K562 (cell line): ENCODE results near the gene ADIPOR2. TPM values are rescaled to one million over a fixed set of nuclear protein-coding genes. Genes with fewer than 3 reads are reported as not detected.

Experiments used
- CXXC5 ChIP-seq: fragments of 250-450 bp; sonication (Bioruptor Pico); IDR thresholded peaks from 2 replicates; pipeline ENCODE4 v1.8.0; 2022; ENCODE audit warnings: inconsistent platforms, mild to moderate bottlenecking, moderate library complexity
- ETV5 ChIP-seq: sonication (generic); formaldehyde crosslinking; IDR thresholded peaks from 2 replicates; pipeline ENCODE4 v1.4.0; 2020; ENCODE audit warnings: low read depth, mild to moderate bottlenecking, missing genetic modification reagents
- KDM1A ChIP-seq, 2 experiments: fragments of 450-650 bp; IDR thresholded peaks; 2 replicates each; pipeline ENCODE4 v1.6.1; 2016; ENCODE audit warnings: mild to moderate bottlenecking in 2 of 2
- MAFG ChIP-seq: fragments of 450-650 bp; conservative IDR thresholded peaks from 2 replicates; pipeline ENCODE4 v1.6.1; 2016; ENCODE audit warnings: missing genetic modification characterization, missing compliant biosample characterization
- RBM14 ChIP-seq: fragments of 200-400 bp; formaldehyde crosslinking; IDR thresholded peaks from 2 replicates; pipeline ENCODE4 v1.6.1; 2018; ENCODE audit warnings: low read depth, mild to moderate bottlenecking, low read length, moderate library complexity, borderline replicate concordance; ENCODE audit not compliant: insufficient read depth
- RBM34 ChIP-seq: fragments of 200-400 bp; formaldehyde crosslinking; IDR thresholded peaks from 2 replicates; pipeline ENCODE4 v1.6.1; 2018; ENCODE audit warnings: low read length, borderline replicate concordance; ENCODE audit not compliant: insufficient read depth
- RCOR1 ChIP-seq, 2 experiments: IDR thresholded peaks; 2 replicates each; pipeline ENCODE4 v1.6.1; 2012; ENCODE audit warnings: low read depth in 2 of 2, low read length in 2 of 2, borderline replicate concordance in 1 of 2, improper control_type of control experiment in 1 of 2
- RNF2 ChIP-seq: sonication (generic); IDR thresholded peaks from 2 replicates; pipeline ENCODE4 v1.6.1; 2016
- SAFB2 ChIP-seq: fragments of 200-400 bp; formaldehyde crosslinking; IDR thresholded peaks from 2 replicates; pipeline ENCODE4 v1.6.1; 2018; ENCODE audit warnings: borderline replicate concordance, low read length, low read depth, moderate library complexity; ENCODE audit not compliant: severe bottlenecking
- SPI1 ChIP-seq: IDR thresholded peaks from 2 replicates; pipeline ENCODE4 v1.6.1; 2011; ENCODE audit warnings: low read depth, low read length, control low read depth, borderline replicate concordance
- U2AF2 ChIP-seq: fragments of 200-400 bp; formaldehyde crosslinking; optimal IDR thresholded peaks from 2 replicates; pipeline ENCODE3; 2017; ENCODE audit warnings: low read depth, mild to moderate bottlenecking, low read length
- WHSC1 ChIP-seq: IDR thresholded peaks from one replicate; pipeline ENCODE4 v1.6.1; 2012; ENCODE audit warnings: low read length, control low read depth, inconsistent platforms
- ZNF253 ChIP-seq: fragments of 250-450 bp; sonication (Bioruptor Pico); conservative IDR thresholded peaks from 2 replicates; pipeline ENCODE4 v1.6.1; 2021; ENCODE audit warnings: mild to moderate bottlenecking
- polyA plus RNA-seq, 8 experiments: library from polyadenylated mRNA; depleted of rRNA in 4 of 8; stranded (reverse) in 5 of 8; unstranded in 3 of 8; fragments of >200 nt; fragmentation: Nextera tagmentation in 2 of 8; fragmentation: Illumina TruSeq in 1 of 8; extraction: Ambion mirVana in 2 of 8; extraction: Trizol in 1 of 8; gene quantifications; 2 replicates each; pipeline versions ENCODE4 v1.2.1 to v1.2.3, GENCODE V29; 2011 to 2014; ENCODE audit warnings: inconsistent platforms in 1 of 8, missing spikeins in 1 of 8
- total RNA-seq, 7 experiments: library from RNA; depleted of rRNA in 6 of 7; stranded (reverse); fragments of >200 nt in 6 of 7; fragmentation: Illumina TruSeq in 2 of 7; extraction: Trizol in 2 of 7; gene quantifications; 2 replicates each; pipeline versions ENCODE4 v1.2.1 to v1.2.3, GENCODE V29; 2011 to 2021; ENCODE audit warnings: low replicate concordance in 1 of 7
- TF ChIP-seq, protein P1 (sequence below), 2 experiments: IDR thresholded peaks; 2 replicates each; pipeline ENCODE4 v1.6.1; 2012; ENCODE audit warnings: improper control_type of control experiment in 2 of 2, low read depth in 2 of 2, low read length in 2 of 2, borderline replicate concordance in 1 of 2
- TF ChIP-seq, protein P2 (sequence below): fragments of 250-450 bp; sonication (Bioruptor Pico); IDR thresholded peaks from 2 replicates; pipeline ENCODE4 v1.4.0; 2020; ENCODE audit warnings: mild to moderate bottlenecking, moderate library complexity, borderline replicate concordance
- TF ChIP-seq, protein P3 (sequence below), 2 experiments: fragments of 200-800 bp in 1 of 2; sonication (Bioruptor generic) in 1 of 2; sonication (generic) in 1 of 2; formaldehyde crosslinking in 1 of 2; IDR thresholded peaks in 1 of 2; conservative IDR thresholded peaks in 1 of 2; 2 replicates each; pipeline versions ENCODE4 v1.5.0 to v1.6.1; 2016 to 2020; ENCODE audit warnings: missing compliant biosample characterization in 1 of 2, missing genetic modification characterization in 1 of 2, missing genetic modification reagents in 1 of 2
- TF ChIP-seq, protein P4 (sequence below): fragments of 450-650 bp; IDR thresholded peaks from 2 replicates; pipeline ENCODE4 v1.6.1; 2016; ENCODE audit warnings: low read depth, mild to moderate bottlenecking, moderate library complexity
- TF ChIP-seq, protein P5 (sequence below), 2 experiments: fragments of 250-450 bp in 1 of 2; fragments of 450-650 bp in 1 of 2; sonication (Bioruptor Pico) in 1 of 2; IDR thresholded peaks; 2 replicates each; pipeline versions ENCODE4 v1.6.1 to v1.8.0; 2016 to 2021; ENCODE audit warnings: mild to moderate bottlenecking in 2 of 2, moderate library complexity in 2 of 2, missing compliant biosample characterization in 1 of 2, missing genetic modification characterization in 1 of 2

ADIPOR2 gene
- total and polyA plus RNA-seq, 9 of the 15 experiments (the other 6 are each of a cell fraction or from before 2014, with no cell fraction given): 10.9 to 63.5 (median 46.0) TPM

DNA sequence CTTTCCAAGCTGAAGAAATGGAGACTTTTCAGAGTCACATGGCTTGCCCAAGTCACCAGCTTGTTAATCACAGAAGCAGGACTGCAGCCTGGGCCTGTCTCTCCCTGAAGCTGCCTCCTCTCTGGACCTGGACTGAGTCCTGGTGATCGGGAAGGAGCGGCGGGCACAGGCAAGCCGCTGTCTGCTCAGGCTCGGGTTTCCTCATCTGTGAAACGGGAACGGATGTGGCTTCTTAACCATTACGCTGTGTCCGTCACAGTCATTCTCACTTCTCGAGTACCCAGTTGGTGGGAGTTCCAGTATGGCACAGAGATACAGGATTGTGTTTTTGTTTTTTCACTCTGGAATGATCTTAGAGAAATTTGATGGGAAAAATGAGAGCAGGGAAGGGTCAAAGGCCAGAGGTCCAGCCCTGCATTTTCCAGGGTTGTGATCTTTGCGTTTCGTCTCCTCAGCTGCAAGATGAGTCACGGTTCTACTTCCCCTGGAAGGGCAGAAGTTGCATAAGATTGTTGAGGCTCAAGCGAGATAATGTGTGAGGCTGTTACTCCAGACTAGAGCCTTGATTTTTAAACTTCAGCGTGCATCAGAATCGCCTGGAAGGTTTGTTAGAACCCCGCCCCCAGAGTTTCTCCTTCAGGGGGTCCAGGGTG, 121.9 kb downstream of the ADIPOR2 start (continued):
- TF ChIP-seq, protein P1, sequence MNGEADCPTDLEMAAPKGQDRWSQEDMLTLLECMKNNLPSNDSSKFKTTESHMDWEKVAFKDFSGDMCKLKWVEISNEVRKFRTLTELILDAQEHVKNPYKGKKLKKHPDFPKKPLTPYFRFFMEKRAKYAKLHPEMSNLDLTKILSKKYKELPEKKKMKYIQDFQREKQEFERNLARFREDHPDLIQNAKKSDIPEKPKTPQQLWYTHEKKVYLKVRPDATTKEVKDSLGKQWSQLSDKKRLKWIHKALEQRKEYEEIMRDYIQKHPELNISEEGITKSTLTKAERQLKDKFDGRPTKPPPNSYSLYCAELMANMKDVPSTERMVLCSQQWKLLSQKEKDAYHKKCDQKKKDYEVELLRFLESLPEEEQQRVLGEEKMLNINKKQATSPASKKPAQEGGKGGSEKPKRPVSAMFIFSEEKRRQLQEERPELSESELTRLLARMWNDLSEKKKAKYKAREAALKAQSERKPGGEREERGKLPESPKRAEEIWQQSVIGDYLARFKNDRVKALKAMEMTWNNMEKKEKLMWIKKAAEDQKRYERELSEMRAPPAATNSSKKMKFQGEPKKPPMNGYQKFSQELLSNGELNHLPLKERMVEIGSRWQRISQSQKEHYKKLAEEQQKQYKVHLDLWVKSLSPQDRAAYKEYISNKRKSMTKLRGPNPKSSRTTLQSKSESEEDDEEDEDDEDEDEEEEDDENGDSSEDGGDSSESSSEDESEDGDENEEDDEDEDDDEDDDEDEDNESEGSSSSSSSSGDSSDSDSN (IDR thresholded peaks at IDR 0.05; ENCODE audit: borderline replicate concordance in 1 of 2, low read depth in 2 of 2, low read length in 2 of 2): 0 out of 4 replicates have a peak, but pooled peaks of 1 of the 2 experiments have one; percentile 9
- TF ChIP-seq MAFG (tag) (0 out of 2 replicates have a peak, but pooled peaks have one; percentile 12), RBM34 (no peak), ETV5 (CRISPR knock-in tag) (peak; percentile 70; the same call in 1 of the 2 replicates), RBM14 (no peak), WHSC1 (no peak), SPI1 (peak; percentile 52), KDM1A (IDR thresholded peaks at IDR 0.05) (peak; percentile 88 to 94), ZNF253 (no peak), U2AF2 (no peak), RCOR1 (IDR thresholded peaks at IDR 0.05; ENCODE audit: borderline replicate concordance in 1 of 2, low read depth in 2 of 2, low read length in 2 of 2) (peak in 1 of 2 experiments; percentile 95; a peak in 2 of 4 replicates), CXXC5 (CRISPR knock-in tag) (peak; percentile 71), RNF2 (0 out of 2 replicates have a peak, but pooled peaks have one; percentile 50), SAFB2 (no peak)
- TF ChIP-seq, protein P2, sequence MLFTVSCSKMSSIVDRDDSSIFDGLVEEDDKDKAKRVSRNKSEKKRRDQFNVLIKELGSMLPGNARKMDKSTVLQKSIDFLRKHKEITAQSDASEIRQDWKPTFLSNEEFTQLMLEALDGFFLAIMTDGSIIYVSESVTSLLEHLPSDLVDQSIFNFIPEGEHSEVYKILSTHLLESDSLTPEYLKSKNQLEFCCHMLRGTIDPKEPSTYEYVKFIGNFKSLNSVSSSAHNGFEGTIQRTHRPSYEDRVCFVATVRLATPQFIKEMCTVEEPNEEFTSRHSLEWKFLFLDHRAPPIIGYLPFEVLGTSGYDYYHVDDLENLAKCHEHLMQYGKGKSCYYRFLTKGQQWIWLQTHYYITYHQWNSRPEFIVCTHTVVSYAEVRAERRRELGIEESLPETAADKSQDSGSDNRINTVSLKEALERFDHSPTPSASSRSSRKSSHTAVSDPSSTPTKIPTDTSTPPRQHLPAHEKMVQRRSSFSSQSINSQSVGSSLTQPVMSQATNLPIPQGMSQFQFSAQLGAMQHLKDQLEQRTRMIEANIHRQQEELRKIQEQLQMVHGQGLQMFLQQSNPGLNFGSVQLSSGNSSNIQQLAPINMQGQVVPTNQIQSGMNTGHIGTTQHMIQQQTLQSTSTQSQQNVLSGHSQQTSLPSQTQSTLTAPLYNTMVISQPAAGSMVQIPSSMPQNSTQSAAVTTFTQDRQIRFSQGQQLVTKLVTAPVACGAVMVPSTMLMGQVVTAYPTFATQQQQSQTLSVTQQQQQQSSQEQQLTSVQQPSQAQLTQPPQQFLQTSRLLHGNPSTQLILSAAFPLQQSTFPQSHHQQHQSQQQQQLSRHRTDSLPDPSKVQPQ: no peak
- TF ChIP-seq, protein P3, sequence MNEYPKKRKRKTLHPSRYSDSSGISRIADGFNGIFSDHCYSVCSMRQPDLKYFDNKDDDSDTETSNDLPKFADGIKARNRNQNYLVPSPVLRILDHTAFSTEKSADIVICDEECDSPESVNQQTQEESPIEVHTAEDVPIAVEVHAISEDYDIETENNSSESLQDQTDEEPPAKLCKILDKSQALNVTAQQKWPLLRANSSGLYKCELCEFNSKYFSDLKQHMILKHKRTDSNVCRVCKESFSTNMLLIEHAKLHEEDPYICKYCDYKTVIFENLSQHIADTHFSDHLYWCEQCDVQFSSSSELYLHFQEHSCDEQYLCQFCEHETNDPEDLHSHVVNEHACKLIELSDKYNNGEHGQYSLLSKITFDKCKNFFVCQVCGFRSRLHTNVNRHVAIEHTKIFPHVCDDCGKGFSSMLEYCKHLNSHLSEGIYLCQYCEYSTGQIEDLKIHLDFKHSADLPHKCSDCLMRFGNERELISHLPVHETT (CRISPR knock-in tag; conservative IDR thresholded peaks at IDR 0.05 in 1 of 2, IDR thresholded peaks at IDR 0.05 in 1 of 2): 0 out of 4 replicates have a peak, but pooled peaks of 1 of the 2 experiments have one; percentile 38
- TF ChIP-seq, protein P4, sequence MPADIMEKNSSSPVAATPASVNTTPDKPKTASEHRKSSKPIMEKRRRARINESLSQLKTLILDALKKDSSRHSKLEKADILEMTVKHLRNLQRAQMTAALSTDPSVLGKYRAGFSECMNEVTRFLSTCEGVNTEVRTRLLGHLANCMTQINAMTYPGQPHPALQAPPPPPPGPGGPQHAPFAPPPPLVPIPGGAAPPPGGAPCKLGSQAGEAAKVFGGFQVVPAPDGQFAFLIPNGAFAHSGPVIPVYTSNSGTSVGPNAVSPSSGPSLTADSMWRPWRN: no peak
- TF ChIP-seq, protein P5, sequence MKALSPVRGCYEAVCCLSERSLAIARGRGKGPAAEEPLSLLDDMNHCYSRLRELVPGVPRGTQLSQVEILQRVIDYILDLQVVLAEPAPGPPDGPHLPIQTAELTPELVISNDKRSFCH (CRISPR knock-in tag; IDR thresholded peaks at IDR 0.05): no peak
- TF ChIP-seq, protein P5 (tag; IDR thresholded peaks at IDR 0.05): 0 out of 2 replicates have a peak, but pooled peaks have one; percentile 38
